AG04449 (cell line): Measurements from ENCODE around the gene OR6J1.
"Not testable (repeated sequence)": the region's sequence is repeated elsewhere in the genome, so short reads cannot be mapped to it uniquely, and the experiment has no call there.

Experiments
- CTCF ChIA-PET: fragments of 350-600 bp; formaldehyde crosslinking; extraction: SDS; loops from one replicate; lab custom pipeline; 2021; ENCODE audit warnings: antibody characterized with exemption; lab: Yijun Ruan, JAX
- POLR2A ChIA-PET: fragments of 400-600, 350-600 bp; formaldehyde crosslinking; extraction: SDS; loops from one replicate; lab custom pipeline; 2020; ENCODE audit warnings: antibody characterized with exemption, inconsistent platforms; lab: Yijun Ruan, JAX
- DNase-seq: peaks from one replicate; pipeline ENCODE4 v3.0.0-alpha.2; 2010; ENCODE audit warnings: low read depth, low spot score
- H3K4me3 ChIP-seq: 2 replicates; pipeline ENCODE4 v1.5.1; 2011; ENCODE audit warnings: low read depth, mild to moderate bottlenecking, control low read depth, low read length
- TF ChIP-seq, protein P1 (sequence below): IDR thresholded peaks from one replicate; pipeline ENCODE4 v1.5.1; 2011; ENCODE audit warnings: mild to moderate bottlenecking, moderate library complexity, low read length, control low read depth, inconsistent platforms; ENCODE audit not compliant: insufficient read depth; ENCODE audit errors: missing control alignments

The OR6J1 gene

DNA sequence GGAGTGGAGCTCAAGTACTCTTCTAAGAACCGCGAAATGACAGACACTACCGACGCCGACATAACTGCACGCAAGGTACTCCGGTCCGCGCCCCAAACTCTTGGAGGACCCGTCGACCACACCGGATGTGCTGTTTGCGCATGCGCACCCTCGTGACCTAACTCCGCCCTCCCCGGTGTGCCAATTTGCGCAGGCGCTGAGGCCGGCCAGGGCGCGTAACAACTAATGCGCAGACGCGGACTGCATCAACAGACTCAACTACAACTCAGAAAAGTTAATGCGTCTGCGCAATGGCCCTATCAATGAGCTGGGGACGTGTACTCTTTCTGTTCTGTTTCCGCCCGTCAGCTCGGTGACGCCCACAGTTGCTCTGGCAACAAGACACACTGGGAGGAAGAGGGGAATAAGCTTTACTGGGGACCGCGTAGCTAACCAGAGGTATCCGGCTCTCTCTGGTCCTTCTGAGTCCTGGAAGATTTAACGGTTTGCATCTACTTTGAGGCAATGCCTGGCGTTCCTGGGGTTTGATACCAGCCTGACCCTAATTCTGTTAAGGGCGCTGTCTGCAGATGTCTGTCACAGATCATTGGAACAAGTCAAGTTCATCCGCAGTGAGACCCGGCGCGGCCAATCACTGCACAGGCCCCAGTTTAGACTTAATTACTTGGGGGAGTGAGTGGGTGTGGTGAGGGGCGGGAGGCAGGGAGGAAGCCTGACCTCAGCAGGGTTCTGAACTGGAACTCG lies 54.9 kb downstream of the OR6J1 start, which contains the start of gene DAD1:
Gene DAD1 (minus strand): TSS at position 129 of the 744 bp plus-strand sequence. CDS start 67 bp downstream, at position 62.
- TF ChIP-seq, protein P1, sequence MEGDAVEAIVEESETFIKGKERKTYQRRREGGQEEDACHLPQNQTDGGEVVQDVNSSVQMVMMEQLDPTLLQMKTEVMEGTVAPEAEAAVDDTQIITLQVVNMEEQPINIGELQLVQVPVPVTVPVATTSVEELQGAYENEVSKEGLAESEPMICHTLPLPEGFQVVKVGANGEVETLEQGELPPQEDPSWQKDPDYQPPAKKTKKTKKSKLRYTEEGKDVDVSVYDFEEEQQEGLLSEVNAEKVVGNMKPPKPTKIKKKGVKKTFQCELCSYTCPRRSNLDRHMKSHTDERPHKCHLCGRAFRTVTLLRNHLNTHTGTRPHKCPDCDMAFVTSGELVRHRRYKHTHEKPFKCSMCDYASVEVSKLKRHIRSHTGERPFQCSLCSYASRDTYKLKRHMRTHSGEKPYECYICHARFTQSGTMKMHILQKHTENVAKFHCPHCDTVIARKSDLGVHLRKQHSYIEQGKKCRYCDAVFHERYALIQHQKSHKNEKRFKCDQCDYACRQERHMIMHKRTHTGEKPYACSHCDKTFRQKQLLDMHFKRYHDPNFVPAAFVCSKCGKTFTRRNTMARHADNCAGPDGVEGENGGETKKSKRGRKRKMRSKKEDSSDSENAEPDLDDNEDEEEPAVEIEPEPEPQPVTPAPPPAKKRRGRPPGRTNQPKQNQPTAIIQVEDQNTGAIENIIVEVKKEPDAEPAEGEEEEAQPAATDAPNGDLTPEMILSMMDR, result no peak
- CTCF ChIA-PET, result interaction anchor here (0.5 to 13.5 kb wide), 20 partner anchors 9 to 283 kb away, joined by 3 to 141 read pairs (median 4); partner anchors contain the start of gene ABHD4
- DNase-seq, result peak; percentile 97
- POLR2A ChIA-PET, result interaction anchor here (0.6 to 1.9 kb wide), 13 partner anchors 9 to 247 kb away, joined by 3 to 8 read pairs (median 4); partner anchors contain the start of genes ABHD4, MMP14 and OXA1L
- H3K4me3 ChIP-seq, result peak within 1 kb of the TSS; percentile 89

DNA sequence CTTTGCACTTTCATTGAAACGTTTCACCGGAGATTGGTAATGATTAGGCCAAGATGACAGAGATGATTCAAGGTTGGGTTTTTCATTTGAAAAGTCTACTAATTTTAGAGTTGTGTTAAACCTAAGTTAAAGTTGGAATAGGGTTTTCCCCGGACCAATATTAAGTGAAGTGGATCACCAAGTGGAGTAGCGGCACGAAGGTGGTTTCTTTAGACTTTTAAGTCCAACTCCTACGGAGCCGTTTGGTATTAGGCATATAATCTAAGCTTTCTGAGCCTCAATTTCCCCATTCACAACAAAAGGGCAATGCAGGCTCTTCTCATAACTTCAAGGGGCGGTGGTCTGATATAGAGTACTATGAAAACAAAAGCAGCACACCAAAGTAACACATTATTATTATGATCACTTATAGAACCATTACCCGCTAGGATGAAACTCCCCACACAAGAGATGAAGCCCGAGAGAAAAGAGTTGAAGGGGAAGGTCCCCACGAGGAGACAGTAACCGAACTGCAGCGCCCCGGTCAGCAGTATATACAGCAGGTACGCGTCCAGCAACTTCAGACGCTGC lies 55.5 kb downstream of the OR6J1 start:
- TF ChIP-seq, protein P1, result no peak
- ChIA-PET CTCF (interaction anchor here (0.5 to 13.5 kb wide), 17 partner anchors 10 to 284 kb away, joined by 3 to 141 read pairs (median 4); partner anchors contain the start of gene ABHD4), POLR2A (interaction anchor here (0.9 to 1.9 kb wide), 9 partner anchors 9 to 248 kb away, joined by 3 to 8 read pairs (median 4); partner anchors contain the start of genes ABHD4, MMP14 and OXA1L)
- DNase-seq, result no peak
- peak overlapping the region; percentile 89 for H3K4me3 ChIP-seq

DNA sequence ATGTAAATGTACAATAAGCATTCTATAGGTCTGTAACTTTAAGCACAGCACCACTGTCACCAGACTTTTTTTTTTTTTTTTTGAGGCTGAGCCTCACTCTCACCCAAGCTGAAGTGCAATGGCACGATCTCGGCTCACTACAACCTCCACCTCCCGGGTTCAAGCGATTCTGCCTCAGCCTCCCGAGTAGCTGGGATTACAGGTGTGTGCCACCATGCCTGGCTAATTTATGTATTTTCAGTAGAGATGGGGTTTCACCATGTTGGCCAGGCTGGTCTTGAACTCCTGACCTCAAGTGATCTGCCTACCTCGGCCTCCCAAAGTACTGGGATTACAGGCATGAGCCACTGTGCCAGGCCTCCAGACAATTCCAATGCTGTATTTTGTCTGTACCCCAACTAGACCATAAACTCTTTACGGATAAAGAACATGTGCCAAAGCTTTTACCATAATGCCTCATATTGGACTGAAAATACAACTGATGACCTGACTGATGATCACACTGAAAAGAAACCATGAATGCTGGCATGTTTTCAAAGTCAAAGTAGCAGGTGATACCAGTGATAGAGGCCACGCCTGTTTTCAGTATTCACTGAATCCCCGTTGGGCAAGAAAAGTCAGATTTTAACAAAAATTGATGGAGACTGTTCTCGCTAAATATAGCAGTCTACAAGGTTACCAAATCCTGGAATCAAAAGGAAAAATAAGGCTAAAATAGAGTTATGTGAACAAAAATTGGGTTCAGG lies 56.3 kb downstream of the OR6J1 start:
- H3K4me3 ChIP-seq, result peak overlapping the region; percentile 89
- DNase-seq, POLR2A ChIA-PET: not testable (repeated sequence)
- CTCF ChIA-PET, result interaction anchor here (0.9 to 13.5 kb wide), 9 partner anchors 11 to 284 kb away, joined by 3 to 141 read pairs (median 17); partner anchors contain the start of gene ABHD4

DNA sequence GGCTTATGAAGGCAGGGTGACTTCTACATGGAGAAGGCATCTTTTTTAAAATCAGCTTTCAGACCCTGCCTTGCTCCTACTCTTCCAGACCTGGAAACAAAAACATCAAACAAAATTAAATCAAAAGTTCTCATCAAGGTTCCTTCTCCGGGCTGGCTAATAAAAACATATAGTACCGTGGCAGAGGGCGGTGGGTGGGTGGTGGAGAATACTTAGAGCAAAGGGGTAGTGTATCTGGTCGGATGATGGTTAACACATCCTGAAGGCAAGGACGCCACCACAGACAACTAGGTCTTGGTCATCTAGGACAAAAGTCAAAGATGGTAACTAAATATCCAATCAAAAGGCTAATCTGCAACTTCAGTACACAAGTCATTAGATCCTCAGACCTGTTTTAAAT lies 56.9 kb downstream of the OR6J1 start:
- no peak for DNase-seq
- TF ChIP-seq, protein P1, result no peak
- ChIA-PET POLR2A (no interaction called here), CTCF (interaction anchor here (1.3 to 13.5 kb wide), 5 partner anchors 16 to 65 kb away, joined by 3 to 141 read pairs (median 24); no protein-coding TSS in a partner anchor)
- H3K4me3 ChIP-seq, result no peak overlapping the region

DNA sequence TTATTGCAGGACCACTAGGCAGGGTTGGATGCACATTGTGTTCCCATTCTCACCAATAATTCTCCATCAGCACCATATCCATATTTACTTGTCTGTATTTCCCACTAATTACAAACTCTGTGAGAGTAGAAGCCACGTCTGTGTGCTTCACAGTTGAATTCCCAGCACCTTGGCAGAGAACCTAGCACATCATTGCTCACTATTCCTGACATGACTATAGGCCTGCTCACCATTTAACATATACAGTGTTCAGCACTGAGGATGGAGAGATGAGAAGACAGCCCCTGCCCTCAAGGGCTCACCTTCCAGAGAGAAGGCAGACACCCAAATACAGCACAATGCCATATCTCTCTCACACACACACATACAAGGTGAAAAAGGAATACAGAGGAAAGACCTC lies 60.2 kb downstream of the OR6J1 start:
- TF ChIP-seq, protein P1, result no peak
- ChIA-PET POLR2A (interaction anchor here (0.7 kb wide), 1 partner anchor 182 kb away, joined by 3 read pairs; the partner anchor contains the start of gene OXA1L), CTCF (interaction anchor here (0.6 to 13.5 kb wide), 3 partner anchors 13 to 27 kb away, joined by 3 to 141 read pairs (median 3); no protein-coding TSS in a partner anchor)
- DNase-seq, result no peak
- no peak overlapping the region for H3K4me3 ChIP-seq
